HG02571 (cell line): Measurements from ENCODE around the gene COPS3.

Experiments used
- ATAC-seq: cut with Tn5 transposase; IDR thresholded peaks from one replicate; pipeline ENCODE4 v1.9.1; 2021; ENCODE audit warnings: mild to moderate bottlenecking, moderate library complexity; ENCODE audit not compliant: unreplicated experiment

COPS3 gene

GRCh38 chr17:17246879-17247278 lies 34.2 kb downstream of the COPS3 start:
- ATAC-seq, result no peak

- ATAC-seq, result no peak
Measured at GRCh38 chr17:17243163-17243562, 37.9 kb downstream of the COPS3 start.

- no peak for ATAC-seq
Measured at GRCh38 chr17:17242246-17242645, 38.8 kb downstream of the COPS3 start.

- ATAC-seq, result no peak
Measured at GRCh38 chr17:17241656-17242055, 39.4 kb downstream of the COPS3 start.

GRCh38 chr17:17239832-17240231 lies 41.2 kb downstream of the COPS3 start:
- no peak for ATAC-seq

GRCh38 chr17:17237026-17237799 lies 43.8 kb downstream of the COPS3 start, which contains the start of gene FLCN:
TSS of gene FLCN (minus strand) at chr17:17237168. CDS start at chr17:17228137, 9,031 bp downstream.
- peak; percentile 74 for ATAC-seq

- peak; percentile 4 for ATAC-seq
Measured at GRCh38 chr17:17236295-17237025, 44.6 kb downstream of the COPS3 start.

- no peak for ATAC-seq
Measured at GRCh38 chr17:17235212-17236174, 45.6 kb downstream of the COPS3 start.

GRCh38 chr17:17232303-17232621 lies 48.8 kb downstream of the COPS3 start:
- ATAC-seq, result no peak

GRCh38 chr17:17231621-17232302 lies 49.3 kb downstream of the COPS3 start:
- ATAC-seq, result no peak

GRCh38 chr17:17229416-17230384 lies 51.3 kb downstream of the COPS3 start:
- ATAC-seq, result no peak

- ATAC-seq, result no peak
Measured at GRCh38 chr17:17228521-17229279, 52.3 kb downstream of the COPS3 start.

GRCh38 chr17:17227608-17228520 lies 53.2 kb downstream of the COPS3 start:
- ATAC-seq, result no peak

GRCh38 chr17:17226451-17227265 lies 54.4 kb downstream of the COPS3 start:
- ATAC-seq, result no peak

GRCh38 chr17:17225901-17226300 lies 55.1 kb downstream of the COPS3 start:
- no peak for ATAC-seq

GRCh38 chr17:17224137-17224536 lies 56.9 kb downstream of the COPS3 start:
- no peak for ATAC-seq

- no peak for ATAC-seq
Measured at GRCh38 chr17:17223736-17224135, 57.3 kb downstream of the COPS3 start.
